Ramos (cell line): ENCODE measurements around the gene SHCBP1L.

Experiments used
- in situ Hi-C: fragments of 300-500 bp; cut with MboI; formaldehyde crosslinking; loops from one replicate; pipeline ENCODE4 v1.14.3; 2022; ENCODE audit warnings: low sequenced_read_pairs; ENCODE audit not compliant: unreplicated experiment

SHCBP1L gene

GRCh38 chr1:182855911-182856310 is 97.1 kb downstream of the SHCBP1L start:
- in situ Hi-C loops = no loop called here

DNA sequence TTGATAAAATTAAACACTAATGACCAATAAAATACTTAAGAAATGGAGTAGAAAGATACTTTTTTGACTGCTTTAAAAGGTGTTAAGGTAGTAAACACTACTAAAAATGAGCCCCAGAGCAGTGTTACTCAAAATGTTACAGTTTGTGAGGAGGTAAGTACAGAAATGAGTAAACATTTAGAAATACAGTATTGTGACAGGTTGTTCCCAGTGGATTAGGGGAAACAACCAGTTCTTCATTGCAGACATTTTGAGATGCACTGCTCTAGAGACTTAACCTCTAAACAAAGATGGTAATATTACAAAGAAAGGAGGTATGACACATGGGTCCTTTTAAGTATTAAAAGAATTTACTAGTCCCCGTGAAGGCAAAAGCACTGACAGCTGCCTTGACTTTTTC is 101.1 kb downstream of the SHCBP1L start:
- in situ Hi-C loops = loop anchor here (5.0 kb wide), 1 partner anchor 35 kb away; no protein-coding TSS in a partner anchor

DNA sequence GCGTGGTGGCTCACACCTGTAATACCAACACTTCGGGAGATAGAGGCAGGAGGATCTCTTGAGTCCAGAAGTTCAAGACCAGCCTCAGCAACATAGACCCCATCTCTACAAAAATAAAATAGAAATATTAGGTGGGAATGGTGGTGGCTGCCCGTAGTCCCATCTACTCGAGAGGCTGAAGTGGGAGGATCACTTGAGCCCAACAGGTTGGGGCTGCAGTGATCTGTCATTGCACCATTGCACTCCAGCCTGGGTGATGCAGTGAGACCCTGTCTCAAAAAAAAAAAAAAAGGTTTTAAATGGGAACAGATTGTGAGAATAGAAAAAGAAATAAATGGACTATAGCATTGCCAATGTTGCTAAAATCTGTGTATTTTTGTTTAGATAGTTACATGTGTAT is 102.6 kb downstream of the SHCBP1L start:
- in situ Hi-C loops = loop anchor here (5.0 kb wide), 1 partner anchor 37 kb away; no protein-coding TSS in a partner anchor
